CD1c-positive myeloid dendritic cell (primary cell): ENCODE measurements around the gene CDK16.

Source experiments
- DNase-seq: peaks from one replicate; pipeline ENCODE4 v3.0.0-alpha.2; 2016; ENCODE audit errors: extremely low spot score

CDK16 gene

DNA sequence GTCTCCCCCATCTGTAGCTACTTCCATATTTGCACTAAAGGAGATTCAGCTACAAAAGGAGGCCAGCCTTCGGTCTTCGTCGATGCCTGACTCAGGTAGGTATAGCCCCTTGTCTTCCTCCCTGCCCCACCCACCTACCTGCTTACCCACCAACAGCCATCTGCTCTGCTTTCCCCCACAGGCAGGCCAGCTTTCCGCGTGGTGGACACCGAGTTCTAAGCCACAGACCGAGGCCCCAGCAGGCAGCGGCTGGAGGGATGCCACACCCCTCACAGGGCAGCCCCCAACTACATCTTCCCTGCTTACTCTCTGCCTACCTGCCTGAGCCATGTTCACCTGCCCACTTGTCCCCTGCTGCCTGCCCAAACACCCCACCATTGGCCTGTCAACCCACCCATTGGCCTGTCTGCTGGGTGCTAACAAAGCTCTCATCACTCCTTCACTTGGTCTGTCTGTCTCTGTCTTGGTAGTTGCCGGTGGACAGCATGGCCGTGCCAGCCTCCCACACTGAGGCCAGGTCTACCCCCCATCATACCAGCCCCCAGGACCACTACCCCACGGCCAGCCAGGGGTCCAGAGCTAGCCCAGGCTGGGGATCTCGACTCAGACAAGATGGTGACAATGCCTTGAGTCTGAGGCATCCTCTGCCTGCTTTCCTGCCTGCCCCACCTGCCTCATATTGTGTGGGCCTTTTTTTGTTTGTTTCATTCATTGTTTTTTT is 10.2 kb downstream of the CDK16 start:
- DNase-seq = no peak

DNA sequence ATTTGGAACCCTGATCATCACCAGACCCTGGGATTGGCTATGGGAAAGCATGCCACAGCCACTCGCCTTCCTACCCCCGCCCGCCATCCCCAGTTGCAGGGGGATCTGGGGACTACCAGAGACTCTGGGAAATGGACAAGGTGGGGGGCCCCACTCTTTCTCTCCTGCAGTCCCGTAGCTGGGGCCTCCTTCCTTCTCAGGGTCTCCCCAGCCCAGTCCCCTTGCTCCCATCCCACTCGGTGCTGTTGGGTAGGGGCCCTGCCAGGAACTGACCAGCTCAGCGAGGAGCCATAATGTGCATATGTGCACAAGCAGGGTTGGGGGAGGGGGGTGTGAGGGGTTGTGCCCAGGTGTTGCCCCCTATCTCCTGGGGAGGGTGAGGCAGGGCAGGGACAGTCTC is 10.9 kb downstream of the CDK16 start:
- DNase-seq = no peak

DNA sequence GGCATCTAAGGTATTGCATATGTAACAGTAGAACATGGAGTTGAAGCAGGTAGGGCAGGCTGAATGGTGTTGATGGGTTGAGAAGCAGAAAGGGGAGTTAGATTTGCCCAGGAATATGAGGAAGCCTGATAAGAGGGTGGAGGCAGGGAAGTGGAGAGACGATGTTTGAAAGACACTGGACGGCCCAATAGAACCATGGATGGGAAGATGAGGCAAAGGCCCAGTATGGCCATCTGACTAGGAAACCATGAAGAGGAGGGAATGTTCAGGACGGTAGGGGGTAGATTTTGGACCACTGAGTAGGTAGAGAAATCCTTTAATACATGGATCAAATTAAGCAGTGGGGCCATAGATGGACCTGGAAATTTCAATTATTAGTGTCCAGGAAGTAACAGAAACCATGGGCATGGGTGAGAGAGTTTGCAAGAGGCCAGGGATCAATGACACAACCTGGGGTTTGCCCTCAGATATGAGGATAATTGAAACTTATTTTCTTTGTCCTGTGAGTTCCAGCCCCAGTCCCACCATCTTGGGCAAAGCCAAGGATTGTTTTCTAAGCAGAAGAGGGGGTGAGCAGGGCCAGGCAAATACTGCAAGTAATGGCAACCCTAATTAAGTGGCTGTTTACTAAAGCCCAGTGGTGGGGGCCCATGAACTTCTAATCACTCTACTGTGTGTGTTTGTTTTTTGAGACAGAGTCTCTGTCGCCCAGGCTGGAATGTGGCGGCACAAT is 11.8 kb downstream of the CDK16 start:
- DNase-seq = no peak

DNA sequence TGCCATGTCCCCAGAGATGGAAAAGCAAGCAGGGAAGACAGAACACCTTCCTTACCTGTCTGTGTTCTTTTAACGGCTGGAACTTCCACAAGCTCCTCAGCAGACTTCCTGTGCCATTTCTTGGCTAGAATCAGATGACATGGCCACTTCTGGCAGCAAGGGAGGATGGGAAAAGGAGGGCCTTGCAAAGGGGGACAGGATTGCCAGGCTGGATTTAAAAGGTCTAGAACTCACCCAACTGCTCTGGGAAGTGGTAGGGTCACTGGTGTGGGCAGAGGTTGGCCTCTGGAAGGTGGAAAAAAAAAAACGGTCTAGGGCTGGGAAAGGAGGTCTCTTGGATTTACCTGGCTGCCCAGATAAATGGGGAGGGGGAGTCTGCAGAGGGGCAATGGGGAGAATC is 12.7 kb downstream of the CDK16 start:
- no peak for DNase-seq

DNA sequence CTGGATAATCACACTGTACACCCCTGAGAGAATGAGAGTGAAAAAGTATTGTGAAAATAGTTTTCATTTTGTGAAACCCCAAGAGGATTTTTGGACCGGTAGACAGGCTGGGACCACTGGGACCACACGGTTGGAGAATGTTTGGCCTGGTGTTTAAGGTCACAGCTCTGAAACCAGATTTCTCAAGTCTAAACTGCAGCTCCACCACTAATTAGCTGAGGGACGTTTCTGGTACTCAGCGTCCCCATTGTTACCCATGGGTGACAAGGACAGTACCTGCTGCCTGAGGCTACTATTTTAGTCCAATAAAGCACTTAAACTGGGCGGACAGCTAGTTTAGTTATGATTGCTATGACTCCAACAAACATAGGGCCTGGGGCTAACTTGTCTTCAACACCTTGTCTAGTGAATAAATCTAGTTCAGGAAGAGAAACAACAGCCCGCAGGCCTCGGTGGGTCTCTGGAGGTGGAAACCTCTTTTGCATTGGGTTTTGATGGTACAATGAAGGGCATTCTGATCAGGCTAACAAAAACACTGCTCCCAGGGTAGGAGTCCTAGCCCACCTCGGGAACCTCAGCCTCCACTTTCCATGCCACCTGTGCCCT is 13.8 kb downstream of the CDK16 start:
- no peak for DNase-seq

DNA sequence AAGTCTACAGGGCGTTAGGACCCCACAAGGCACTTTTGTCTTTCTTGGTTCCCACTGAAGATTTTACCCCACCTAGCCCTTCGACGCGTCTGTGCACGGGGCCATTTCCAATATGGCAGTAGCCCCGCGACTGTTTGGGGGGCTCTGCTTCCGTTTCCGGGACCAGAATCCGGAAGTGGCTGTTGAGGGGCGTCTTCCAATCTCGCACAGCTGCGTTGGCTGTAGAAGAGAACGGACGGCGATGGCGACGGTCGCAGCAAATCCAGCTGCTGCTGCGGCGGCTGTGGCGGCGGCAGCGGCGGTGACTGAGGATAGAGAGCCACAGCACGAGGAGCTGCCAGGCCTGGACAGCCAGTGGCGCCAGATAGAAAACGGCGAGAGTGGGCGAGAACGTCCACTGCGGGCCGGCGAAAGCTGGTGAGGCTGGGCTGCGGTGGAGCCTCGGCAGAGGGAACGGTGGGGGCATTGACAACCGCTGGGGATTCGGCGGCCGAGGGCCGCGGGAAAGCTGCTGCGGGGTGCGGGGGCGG is 14.4 kb downstream of the CDK16 start, which contains the start of gene USP11:
Gene USP11, plus strand, starts transcription at position 207 of the 530 bp plus-strand sequence. Its CDS starts 35 bp downstream, at position 242.
- DNase-seq = no peak

DNA sequence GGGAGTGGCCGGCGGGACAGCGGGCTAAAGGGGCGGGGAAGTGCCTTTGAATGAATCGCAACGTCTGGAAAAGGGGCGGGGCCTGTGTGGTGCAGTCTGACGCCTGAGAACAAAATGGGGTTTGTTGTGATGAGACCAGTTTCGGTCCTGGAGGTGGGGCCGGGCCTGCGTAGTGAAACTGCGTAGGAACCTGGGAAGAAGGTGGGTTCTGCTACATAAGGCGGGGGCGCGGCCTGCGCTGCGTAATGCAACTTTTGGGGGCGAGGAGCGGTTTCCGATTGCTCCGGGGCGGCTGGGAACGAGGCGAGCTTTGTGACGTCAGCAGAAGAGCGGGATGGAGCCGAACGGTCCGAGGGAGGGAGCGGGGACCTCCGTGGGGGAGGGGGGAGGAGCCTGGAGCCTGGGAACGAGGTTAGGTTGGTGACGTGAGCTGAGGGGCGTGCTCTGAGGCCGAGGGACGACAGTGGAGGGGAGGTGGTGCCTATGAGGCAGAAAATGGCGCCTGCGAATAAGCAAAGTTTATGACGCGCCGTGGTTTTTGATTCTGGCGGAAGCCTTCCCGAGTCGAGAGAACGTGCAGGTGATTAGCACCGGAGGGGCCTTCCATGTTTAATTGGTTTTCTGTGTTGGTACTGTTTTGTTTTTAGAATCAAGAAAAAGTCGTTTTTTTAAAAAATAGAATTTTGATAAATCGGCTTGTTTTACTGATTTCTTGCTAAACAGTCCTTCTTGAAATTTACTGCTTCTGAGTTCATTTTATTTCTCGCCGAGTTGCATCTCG is 15.0 kb downstream of the CDK16 start:
- DNase-seq = peak; percentile 95

DNA sequence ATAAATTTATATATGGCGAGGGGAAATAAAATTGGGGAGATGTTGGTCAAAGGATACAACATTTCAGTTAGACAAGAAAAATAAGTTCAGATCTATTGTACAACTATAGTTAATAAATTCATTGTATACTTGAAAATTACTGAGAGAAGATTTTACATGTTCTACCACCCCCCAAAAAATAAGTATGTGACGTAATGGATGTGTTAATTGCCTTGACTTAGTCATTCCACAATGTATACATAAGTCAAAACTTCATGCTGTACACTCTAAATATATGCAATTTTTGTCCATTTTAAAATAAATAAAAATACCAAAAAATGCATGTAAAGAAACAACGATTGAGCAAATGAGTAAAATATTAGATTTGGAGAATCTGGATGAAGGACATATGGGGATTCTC is 16.1 kb downstream of the CDK16 start:
- DNase-seq = no peak

DNA sequence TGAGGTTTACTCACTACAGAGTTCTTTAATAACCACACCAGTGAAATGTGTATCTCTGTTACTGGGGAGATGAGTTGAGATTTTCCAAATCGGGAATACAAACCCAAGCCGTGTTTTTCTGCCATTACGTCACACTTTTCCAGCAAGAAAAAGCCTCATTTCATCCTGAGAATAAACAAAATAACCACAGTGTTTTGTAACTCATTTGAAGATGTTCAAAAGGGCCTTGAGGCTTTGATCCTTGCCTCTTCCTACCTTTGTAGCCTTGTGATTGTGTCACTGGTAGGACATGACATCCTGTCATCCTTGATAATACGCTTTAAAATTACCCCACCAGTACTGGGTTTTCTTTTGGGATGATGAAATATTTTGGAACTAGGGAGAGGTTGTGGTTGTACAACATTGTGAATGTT is 17.2 kb downstream of the CDK16 start:
- no peak for DNase-seq

DNA sequence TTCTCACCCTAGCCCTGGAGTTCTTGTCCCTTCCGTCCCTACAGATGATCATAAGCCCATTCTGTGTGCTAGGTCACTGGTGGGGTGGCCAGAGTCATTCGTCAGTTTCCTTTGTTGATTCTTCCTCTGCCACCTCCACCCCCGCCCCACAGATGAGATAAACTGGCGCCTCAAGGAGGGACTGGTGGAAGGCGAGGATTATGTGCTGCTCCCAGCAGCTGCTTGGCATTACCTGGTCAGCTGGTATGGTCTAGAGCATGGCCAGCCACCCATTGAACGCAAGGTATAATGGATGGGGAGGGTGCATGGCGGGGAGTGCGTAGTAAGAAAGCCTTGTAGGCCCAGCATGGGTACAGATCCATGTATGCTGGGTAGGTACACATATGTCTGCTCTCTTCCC is 20.7 kb downstream of the CDK16 start:
- no peak for DNase-seq

DNA sequence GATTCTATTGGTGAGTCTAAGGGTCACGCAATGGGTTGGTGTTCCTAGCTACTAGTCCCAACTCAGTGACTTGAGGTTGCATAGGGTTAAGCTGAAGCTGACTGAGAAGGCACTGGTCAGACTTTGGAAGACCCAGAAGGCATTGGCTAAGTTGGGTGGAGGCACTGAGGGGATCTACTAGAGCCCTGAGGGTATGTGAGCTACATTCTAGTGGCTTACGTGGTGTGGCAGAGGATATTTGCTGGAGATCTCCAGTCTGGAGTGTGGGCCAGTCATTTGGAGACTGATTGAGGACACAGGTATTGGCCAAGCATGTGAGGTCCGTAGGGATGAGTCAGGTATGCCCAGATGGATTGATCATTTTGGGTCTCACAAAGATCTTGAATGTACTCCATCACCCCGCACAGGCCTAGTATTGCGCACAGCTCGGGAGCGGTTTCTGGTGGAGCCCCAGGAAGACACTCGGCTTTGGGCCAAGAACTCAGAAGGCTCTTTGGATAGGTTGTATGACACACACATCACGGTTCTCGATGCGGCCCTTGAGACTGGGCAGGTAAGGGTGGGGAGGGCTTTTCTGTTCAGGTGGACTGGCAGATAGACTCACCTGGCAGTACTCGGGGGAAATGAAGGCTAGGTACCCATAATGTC is 21.5 kb downstream of the CDK16 start:
- no peak for DNase-seq

DNA sequence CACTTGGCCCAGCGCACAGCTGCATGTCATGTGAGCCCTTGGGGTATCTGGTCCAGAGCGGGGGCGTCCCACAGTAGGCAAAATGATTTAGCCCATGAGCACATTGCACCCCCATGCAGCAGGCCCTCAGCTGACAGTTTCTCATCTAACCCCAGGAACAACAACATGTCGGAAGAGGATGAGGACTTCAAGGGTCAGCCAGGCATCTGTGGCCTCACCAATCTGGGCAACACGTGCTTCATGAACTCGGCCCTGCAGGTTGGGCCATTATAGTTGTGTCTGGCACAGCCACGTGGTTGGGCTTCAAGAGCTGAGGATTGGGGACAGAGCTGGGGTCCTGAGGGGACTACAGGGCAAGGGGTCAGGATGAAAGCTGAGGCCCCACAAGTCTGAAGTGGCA is 22.1 kb downstream of the CDK16 start:
- DNase-seq = no peak

DNA sequence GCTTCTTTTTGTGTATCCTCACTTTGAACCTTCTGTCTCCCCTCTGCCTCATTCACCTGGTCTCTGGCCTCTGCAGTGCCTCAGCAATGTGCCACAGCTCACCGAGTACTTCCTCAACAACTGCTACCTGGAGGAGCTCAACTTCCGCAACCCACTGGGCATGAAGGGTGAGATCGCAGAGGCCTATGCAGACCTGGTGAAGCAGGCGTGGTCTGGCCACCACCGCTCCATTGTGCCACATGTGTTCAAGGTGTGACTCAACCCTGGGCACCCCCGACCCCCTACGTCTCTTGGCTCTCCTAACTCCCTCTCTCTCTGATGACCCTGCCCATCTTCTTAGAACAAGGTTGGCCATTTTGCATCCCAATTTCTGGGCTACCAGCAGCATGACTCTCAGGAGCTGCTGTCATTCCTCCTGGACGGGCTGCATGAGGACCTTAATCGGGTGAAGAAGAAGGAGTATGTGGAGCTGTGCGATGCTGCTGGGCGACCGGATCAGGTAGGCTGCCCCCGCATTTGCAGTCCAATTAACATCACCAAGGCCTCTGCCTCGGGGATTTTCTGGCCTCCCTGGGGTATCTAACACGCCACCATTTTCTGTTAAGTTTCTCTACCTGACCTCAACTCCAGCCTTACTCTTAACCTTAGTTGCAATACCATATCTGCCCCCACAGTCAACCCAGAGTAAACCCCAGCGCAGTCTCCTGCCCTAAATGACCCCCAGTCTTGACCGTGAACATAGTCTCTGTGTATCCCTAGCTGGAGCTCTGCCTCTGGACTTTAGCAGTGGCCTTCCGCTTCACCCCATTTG is 22.9 kb downstream of the CDK16 start:
- DNase-seq = no peak

DNA sequence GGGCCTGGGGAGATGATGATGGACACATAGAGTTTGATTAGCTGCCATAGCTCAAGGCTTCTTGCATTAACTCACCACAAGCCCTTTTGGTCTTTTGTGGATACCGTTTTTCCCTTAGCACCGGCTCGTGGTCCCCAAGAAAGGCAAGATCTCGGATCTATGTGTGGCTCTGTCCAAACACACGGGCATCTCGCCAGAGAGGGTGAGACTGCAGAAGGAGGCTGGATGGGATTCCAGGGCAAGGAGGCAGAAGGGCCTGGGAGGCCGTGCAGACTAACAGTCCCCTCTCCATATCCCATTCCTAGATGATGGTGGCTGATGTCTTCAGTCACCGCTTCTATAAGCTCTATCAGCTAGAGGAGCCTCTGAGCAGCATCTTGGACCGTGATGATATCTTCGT is 23.8 kb downstream of the CDK16 start:
- no peak for DNase-seq

DNA sequence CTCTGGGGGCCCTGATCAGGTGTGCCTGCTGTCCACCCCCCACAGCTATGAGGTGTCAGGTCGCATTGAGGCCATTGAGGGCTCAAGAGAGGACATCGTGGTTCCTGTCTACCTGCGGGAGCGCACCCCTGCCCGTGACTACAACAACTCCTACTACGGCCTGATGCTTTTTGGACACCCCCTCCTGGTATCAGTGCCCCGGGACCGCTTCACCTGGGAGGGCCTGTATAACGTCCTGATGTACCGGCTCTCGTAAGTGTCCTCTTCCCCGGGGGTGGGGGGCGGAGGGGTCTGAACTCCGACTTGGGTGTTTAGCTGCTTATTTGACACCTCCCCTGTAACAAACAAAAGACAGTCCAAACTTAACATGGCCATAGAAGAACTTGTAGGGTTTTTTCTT is 24.9 kb downstream of the CDK16 start:
- DNase-seq = no peak

DNA sequence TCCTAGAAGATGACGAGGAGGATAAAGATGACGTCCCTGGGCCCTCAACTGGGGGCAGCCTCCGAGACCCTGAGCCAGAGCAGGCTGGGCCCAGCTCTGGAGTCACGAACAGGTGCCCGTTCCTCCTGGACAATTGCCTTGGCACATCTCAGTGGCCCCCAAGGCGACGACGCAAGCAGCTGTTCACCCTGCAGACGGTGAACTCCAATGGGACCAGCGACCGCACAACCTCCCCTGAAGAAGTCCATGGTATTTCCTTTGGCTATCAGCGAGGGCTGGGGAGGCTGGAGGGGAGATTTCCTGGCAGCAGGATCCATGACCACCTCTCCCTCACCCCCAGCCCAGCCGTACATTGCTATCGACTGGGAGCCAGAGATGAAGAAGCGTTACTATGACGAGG is 26.2 kb downstream of the CDK16 start:
- no peak for DNase-seq

DNA sequence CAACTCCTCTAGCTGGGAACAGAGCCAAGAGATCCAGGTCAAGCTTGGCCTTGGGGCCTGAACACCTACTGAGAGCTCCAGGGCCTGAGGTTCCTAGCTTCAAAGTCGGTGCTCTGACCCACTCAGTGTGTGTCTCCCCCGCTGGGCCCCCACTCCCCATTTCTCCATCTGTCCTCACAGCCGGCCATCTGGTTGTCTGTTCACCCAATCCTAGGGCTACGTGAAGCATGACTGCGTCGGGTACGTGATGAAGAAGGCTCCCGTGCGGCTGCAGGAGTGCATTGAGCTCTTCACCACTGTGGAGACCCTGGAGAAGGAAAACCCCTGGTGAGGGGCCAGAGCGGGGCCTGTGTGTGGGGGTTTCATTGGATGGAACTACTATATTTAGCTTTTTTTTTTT is 26.7 kb downstream of the CDK16 start:
- no peak for DNase-seq

DNA sequence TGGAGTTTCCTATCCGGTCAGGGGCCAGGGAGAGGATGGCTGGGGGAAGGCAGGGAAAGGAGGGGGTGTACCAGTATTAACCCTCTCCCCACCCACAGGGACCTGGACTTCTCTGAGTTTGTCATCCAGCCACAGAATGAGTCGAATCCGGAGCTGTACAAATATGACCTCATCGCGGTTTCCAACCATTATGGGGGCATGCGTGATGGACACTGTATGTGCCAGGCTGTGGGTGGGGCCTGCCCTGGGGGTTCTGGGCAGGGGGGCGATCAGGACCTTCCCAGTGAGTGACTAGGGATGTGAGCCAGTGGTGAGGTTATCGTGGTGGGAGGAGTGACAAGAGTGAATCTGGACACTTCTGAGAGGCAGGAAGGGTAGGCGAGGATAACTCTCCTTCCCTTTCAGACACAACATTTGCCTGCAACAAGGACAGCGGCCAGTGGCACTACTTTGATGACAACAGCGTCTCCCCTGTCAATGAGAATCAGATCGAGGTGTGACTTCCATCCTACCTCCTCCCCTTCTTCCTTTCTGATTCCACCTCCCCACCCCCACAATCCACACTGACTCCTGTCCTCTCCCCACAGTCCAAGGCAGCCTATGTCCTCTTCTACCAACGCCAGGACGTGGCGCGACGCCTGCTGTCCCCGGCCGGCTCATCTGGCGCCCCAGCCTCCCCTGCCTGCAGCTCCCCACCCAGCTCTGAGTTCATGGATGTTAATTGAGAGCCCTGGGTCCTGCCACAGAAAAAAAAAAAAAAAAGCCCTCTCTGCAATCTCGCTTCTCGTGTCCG is 28.9 kb downstream of the CDK16 start:
- no peak for DNase-seq

DNA sequence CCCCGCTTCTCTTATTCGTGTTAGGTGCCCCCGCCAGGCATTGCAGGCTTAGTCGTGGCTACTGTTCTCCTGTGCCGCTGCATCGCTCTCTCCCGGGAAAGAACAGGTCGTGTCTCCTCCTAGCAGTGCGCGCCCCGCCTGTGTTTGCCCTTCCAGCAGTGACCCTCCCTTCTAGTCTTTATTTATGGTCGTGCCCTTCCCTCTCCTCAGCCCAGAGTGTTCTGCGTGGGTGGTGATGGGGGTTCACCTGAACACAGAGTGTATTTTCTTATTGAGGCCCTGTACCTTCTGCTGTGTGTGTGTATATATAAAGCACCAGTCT is 29.5 kb downstream of the CDK16 start:
- no peak for DNase-seq

DNA sequence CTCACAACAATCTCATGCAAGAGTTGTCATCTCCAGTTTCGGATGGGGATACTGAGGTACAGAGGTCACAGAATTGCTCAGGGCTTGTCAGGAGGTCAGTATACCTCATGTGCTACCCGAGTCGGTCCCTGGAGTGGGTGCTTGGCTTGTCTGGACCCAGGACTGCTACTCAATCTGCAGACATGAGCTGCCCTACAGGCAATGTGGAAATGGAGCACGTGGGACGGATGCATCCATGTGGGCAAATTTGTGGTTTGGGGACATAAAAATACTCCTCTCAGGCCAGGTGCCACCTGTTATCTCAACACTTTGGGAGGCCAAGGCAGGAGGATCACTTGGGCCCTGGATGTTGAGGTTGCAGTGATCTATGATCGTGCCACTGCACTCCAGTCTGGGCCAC is 30.1 kb downstream of the CDK16 start:
- DNase-seq = no peak
